Measurements from ENCODE around the gene BCAP31. TPM values are rescaled to one million over a fixed set of nuclear protein-coding genes. Genes with fewer than 3 reads are reported as not detected.
"Not testable (repeated sequence)": the region's sequence is repeated elsewhere in the genome, so short reads cannot be mapped to it uniquely, and the experiment has no call there.

BCAP31 gene
- total RNA-seq, 1 donor from 2014 or later: 154 TPM

GRCh38 chrX:153707406-153707805, 16.8 kb downstream of the BCAP31 start:
- Mint-ChIP-seq H3K36me3 (ENCODE audit: low read depth) (peaks cover 31% of the 10 kb centered on the region), H3K27ac (no peak overlapping the region), H3K4me1 (ENCODE audit: low read depth) (no peaks in the 10 kb centered on the region), H3K9me3 (no peaks in the 10 kb centered on the region), H3K27me3 (ENCODE audit: low read depth) (no peaks in the 10 kb centered on the region), H3K4me3 (ENCODE audit: low read depth) (no peak overlapping the region)
- intact Hi-C loops (cut with micrococcal nuclease): no loop called here
- DNase-seq (ENCODE audit: low spot score): no peak

GRCh38 chrX:153706799-153707198, 17.4 kb downstream of the BCAP31 start:
- H3K9me3 Mint-ChIP-seq: no peaks in the 10 kb centered on the region
- no peaks in the 10 kb centered on the region for H3K4me1 Mint-ChIP-seq (ENCODE audit: low read depth)
- no peak overlapping the region for H3K4me3 Mint-ChIP-seq (ENCODE audit: low read depth)
- no peaks in the 10 kb centered on the region for H3K27me3 Mint-ChIP-seq (ENCODE audit: low read depth)
- no peak for DNase-seq (ENCODE audit: low spot score)
- peaks cover 31% of the 10 kb centered on the region for H3K36me3 Mint-ChIP-seq (ENCODE audit: low read depth)
- no peak overlapping the region for H3K27ac Mint-ChIP-seq
- intact Hi-C loops (cut with micrococcal nuclease): no loop called here

- H3K27ac Mint-ChIP-seq; H3K4me3 Mint-ChIP-seq (ENCODE audit: low read depth); DNase-seq (ENCODE audit: low spot score); H3K9me3 Mint-ChIP-seq; H3K27me3 Mint-ChIP-seq (ENCODE audit: low read depth); intact Hi-C loops (cut with micrococcal nuclease); H3K4me1 Mint-ChIP-seq (ENCODE audit: low read depth): not testable (repeated sequence)
- H3K36me3 Mint-ChIP-seq (ENCODE audit: low read depth): peaks cover 26% of the 10 kb centered on the region
These were observed 18.7 kb downstream of the BCAP31 start for GRCh38 chrX:153705403-153706060.

GRCh38 chrX:153704631-153705402, 19.4 kb downstream of the BCAP31 start:
- H3K4me1 Mint-ChIP-seq (ENCODE audit: low read depth); intact Hi-C loops (cut with micrococcal nuclease); H3K27me3 Mint-ChIP-seq (ENCODE audit: low read depth); H3K9me3 Mint-ChIP-seq; DNase-seq (ENCODE audit: low spot score); H3K4me3 Mint-ChIP-seq (ENCODE audit: low read depth); H3K27ac Mint-ChIP-seq: not testable (repeated sequence)
- H3K36me3 Mint-ChIP-seq (ENCODE audit: low read depth): peaks cover 23% of the 10 kb centered on the region

GRCh38 chrX:153704021-153704526, 20.1 kb downstream of the BCAP31 start:
- intact Hi-C loops (cut with micrococcal nuclease): no loop called here
- Mint-ChIP-seq H3K4me1 (ENCODE audit: low read depth) (no peaks in the 10 kb centered on the region), H3K9me3 (no peaks in the 10 kb centered on the region), H3K27me3 (ENCODE audit: low read depth) (no peaks in the 10 kb centered on the region), H3K36me3 (ENCODE audit: low read depth) (peaks cover 22% of the 10 kb centered on the region), H3K4me3 (ENCODE audit: low read depth) (no peak overlapping the region), H3K27ac (no peak overlapping the region)
- DNase-seq (ENCODE audit: low spot score): no peak

GRCh38 chrX:153703036-153703370, 21.2 kb downstream of the BCAP31 start:
- H3K36me3 Mint-ChIP-seq (ENCODE audit: low read depth): peaks cover 26% of the 10 kb centered on the region

GRCh38 chrX:153702336-153703035, 21.7 kb downstream of the BCAP31 start:
- H3K27me3 Mint-ChIP-seq (ENCODE audit: low read depth): no peaks in the 10 kb centered on the region
- H3K4me3 Mint-ChIP-seq (ENCODE audit: low read depth): no peak overlapping the region
- H3K36me3 Mint-ChIP-seq (ENCODE audit: low read depth): peaks cover 30% of the 10 kb centered on the region
- DNase-seq (ENCODE audit: low spot score): no peak
- intact Hi-C loops (cut with micrococcal nuclease): no loop called here
- H3K9me3 Mint-ChIP-seq: no peaks in the 10 kb centered on the region
- no peak overlapping the region for H3K27ac Mint-ChIP-seq
- H3K4me1 Mint-ChIP-seq (ENCODE audit: low read depth): no peaks in the 10 kb centered on the region

More at GRCh38 chrX:153703036-153703370, 21.2 kb downstream of the BCAP31 start:
- intact Hi-C loops (cut with micrococcal nuclease): no loop called here
- no peak overlapping the region for H3K27ac Mint-ChIP-seq
- no peaks in the 10 kb centered on the region for H3K4me1 Mint-ChIP-seq (ENCODE audit: low read depth)
- H3K4me3 Mint-ChIP-seq (ENCODE audit: low read depth): no peak overlapping the region
- H3K27me3 Mint-ChIP-seq (ENCODE audit: low read depth): no peaks in the 10 kb centered on the region
- no peak for DNase-seq (ENCODE audit: low spot score)
- no peaks in the 10 kb centered on the region for H3K9me3 Mint-ChIP-seq

GRCh38 chrX:153701706-153702105, 22.5 kb downstream of the BCAP31 start:
- H3K36me3 Mint-ChIP-seq (ENCODE audit: low read depth): peaks cover 36% of the 10 kb centered on the region
- intact Hi-C loops (cut with micrococcal nuclease): no loop called here
- H3K4me1 Mint-ChIP-seq (ENCODE audit: low read depth): no peaks in the 10 kb centered on the region
- no peaks in the 10 kb centered on the region for H3K27me3 Mint-ChIP-seq (ENCODE audit: low read depth)
- no peak overlapping the region for H3K4me3 Mint-ChIP-seq (ENCODE audit: low read depth)
- no peaks in the 10 kb centered on the region for H3K9me3 Mint-ChIP-seq
- DNase-seq (ENCODE audit: low spot score): no peak
- H3K27ac Mint-ChIP-seq: no peak overlapping the region

GRCh38 chrX:153700967-153701366, 23.2 kb downstream of the BCAP31 start:
- no peak overlapping the region for H3K27ac Mint-ChIP-seq
- peaks cover 31% of the 10 kb centered on the region for H3K36me3 Mint-ChIP-seq (ENCODE audit: low read depth)
- H3K4me1 Mint-ChIP-seq (ENCODE audit: low read depth): no peaks in the 10 kb centered on the region
- no peaks in the 10 kb centered on the region for H3K27me3 Mint-ChIP-seq (ENCODE audit: low read depth)
- no peaks in the 10 kb centered on the region for H3K9me3 Mint-ChIP-seq
- intact Hi-C loops (cut with micrococcal nuclease): no loop called here
- no peak overlapping the region for H3K4me3 Mint-ChIP-seq (ENCODE audit: low read depth)
- DNase-seq (ENCODE audit: low spot score): no peak

GRCh38 chrX:153700376-153700945, 23.7 kb downstream of the BCAP31 start:
- Mint-ChIP-seq H3K4me3 (ENCODE audit: low read depth) (no peak overlapping the region), H3K27ac (no peak overlapping the region), H3K4me1 (ENCODE audit: low read depth) (no peaks in the 10 kb centered on the region), H3K36me3 (ENCODE audit: low read depth) (peaks cover 31% of the 10 kb centered on the region), H3K27me3 (ENCODE audit: low read depth) (no peaks in the 10 kb centered on the region), H3K9me3 (no peaks in the 10 kb centered on the region)
- intact Hi-C loops (cut with micrococcal nuclease): no loop called here
- DNase-seq (ENCODE audit: low spot score): no peak

GRCh38 chrX:153699784-153700371, 24.3 kb downstream of the BCAP31 start:
- H3K9me3 Mint-ChIP-seq; H3K27ac Mint-ChIP-seq; intact Hi-C loops (cut with micrococcal nuclease); H3K4me3 Mint-ChIP-seq (ENCODE audit: low read depth); DNase-seq (ENCODE audit: low spot score); H3K4me1 Mint-ChIP-seq (ENCODE audit: low read depth); H3K27me3 Mint-ChIP-seq (ENCODE audit: low read depth): not testable (repeated sequence)
- peaks cover 31% of the 10 kb centered on the region for H3K36me3 Mint-ChIP-seq (ENCODE audit: low read depth)

GRCh38 chrX:153699210-153699783, 24.9 kb downstream of the BCAP31 start:
- not testable (repeated sequence) for H3K27ac Mint-ChIP-seq; H3K27me3 Mint-ChIP-seq (ENCODE audit: low read depth)

More at GRCh38 chrX:153699210-153699783, 24.9 kb downstream of the BCAP31 start:
- peaks cover 27% of the 10 kb centered on the region for H3K36me3 Mint-ChIP-seq (ENCODE audit: low read depth)
- H3K4me1 Mint-ChIP-seq (ENCODE audit: low read depth); DNase-seq (ENCODE audit: low spot score); H3K9me3 Mint-ChIP-seq; intact Hi-C loops (cut with micrococcal nuclease); H3K4me3 Mint-ChIP-seq (ENCODE audit: low read depth): not testable (repeated sequence)
